ENCODE measurements around the gene SIM2.

GRCh38 chr21:36765229-36765628, 66.3 kb downstream of the SIM2 start:
- no peak for TF ChIP-seq POLR2A (IDR thresholded peaks at IDR 0.05)
- TF ChIP-seq EP300 (IDR thresholded peaks at IDR 0.05), result no peak

Measured in suprapubic skin (tissue), 2 donors.